Measurements from ENCODE around the gene NFIA.

The NFIA gene

GRCh38 chr1:61130338-61131000 lies 48.1 kb downstream of the NFIA start:
- no peak for DNase-seq (ENCODE audit: low read depth)

- DNase-seq (ENCODE audit: low read depth), result no peak
Measured at GRCh38 chr1:61131248-61131647, 48.9 kb downstream of the NFIA start.

GRCh38 chr1:61131716-61132115 lies 49.4 kb downstream of the NFIA start:
- DNase-seq (ENCODE audit: low read depth), result no peak

- DNase-seq (ENCODE audit: low read depth), result no peak
Measured at GRCh38 chr1:61132176-61132638, 49.8 kb downstream of the NFIA start.

- no peak for DNase-seq (ENCODE audit: low read depth)
Measured at GRCh38 chr1:61132645-61133334, 50.4 kb downstream of the NFIA start.

- DNase-seq (ENCODE audit: low read depth), result no peak
Measured at GRCh38 chr1:61133335-61134019, 51.1 kb downstream of the NFIA start.

- DNase-seq (ENCODE audit: low read depth), result no peak
Measured at GRCh38 chr1:61135291-61135690, 52.9 kb downstream of the NFIA start.

- DNase-seq (ENCODE audit: low read depth), result no peak
Measured at GRCh38 chr1:61138305-61138704, 55.9 kb downstream of the NFIA start.

GRCh38 chr1:61138921-61139774 lies 56.8 kb downstream of the NFIA start:
- no peak for DNase-seq (ENCODE audit: low read depth)

- no peak for DNase-seq (ENCODE audit: low read depth)
Measured at GRCh38 chr1:61139775-61140549, 57.6 kb downstream of the NFIA start.

- DNase-seq (ENCODE audit: low read depth), result no peak
Measured at GRCh38 chr1:61140778-61141177, 58.4 kb downstream of the NFIA start.

- no peak for DNase-seq (ENCODE audit: low read depth)
Measured at GRCh38 chr1:61141288-61142042, 59.1 kb downstream of the NFIA start.

- no peak for DNase-seq (ENCODE audit: low read depth)
Measured at GRCh38 chr1:61142043-61142440, 59.7 kb downstream of the NFIA start.

GRCh38 chr1:61142726-61143500 lies 60.6 kb downstream of the NFIA start:
- DNase-seq (ENCODE audit: low read depth), result no peak

- no peak for DNase-seq (ENCODE audit: low read depth)
Measured at GRCh38 chr1:61143821-61144424, 61.6 kb downstream of the NFIA start.

- DNase-seq (ENCODE audit: low read depth), result no peak
Measured at GRCh38 chr1:61149010-61149860, 66.9 kb downstream of the NFIA start.

- DNase-seq (ENCODE audit: low read depth), result no peak
Measured at GRCh38 chr1:61151565-61151964, 69.2 kb downstream of the NFIA start.

GRCh38 chr1:61152066-61152465 lies 69.7 kb downstream of the NFIA start:
- no peak for DNase-seq (ENCODE audit: low read depth)

Data from activated gamma-delta T cell treated with anti-CD3 and anti-CD28 coated beads, Interleukin-2, amount 50 U/mL, for 16 hours (primary cell).